ENCODE results near the gene PDLIM7.
"Not testable (repeated sequence)": the region's sequence is repeated elsewhere in the genome, so short reads cannot be mapped to it uniquely, and the experiment has no call there.

The PDLIM7 gene

GRCh38 chr5:177494346-177495195 is 2.8 kb downstream of the PDLIM7 start:
- no peak for DNase-seq (ENCODE audit: extremely low spot score, insufficient read length, low read depth)
- peak; percentile 38 for FAIRE-seq

GRCh38 chr5:177493795-177494345 is 3.5 kb downstream of the PDLIM7 start:
- FAIRE-seq (no peak), DNase-seq (ENCODE audit: extremely low spot score, insufficient read length, low read depth) (no peak)

- no peak for FAIRE-seq
- DNase-seq (ENCODE audit: extremely low spot score, insufficient read length, low read depth) = no peak
These were observed 4.6 kb downstream of the PDLIM7 start for GRCh38 chr5:177492841-177493240.

- DNase-seq (ENCODE audit: extremely low spot score, insufficient read length, low read depth) = no peak
These were observed 5.2 kb downstream of the PDLIM7 start for GRCh38 chr5:177491983-177492746.

GRCh38 chr5:177491429-177491945 is 5.9 kb downstream of the PDLIM7 start:
- no peak for DNase-seq (ENCODE audit: extremely low spot score, insufficient read length, low read depth)
- FAIRE-seq = no peak

More at GRCh38 chr5:177491983-177492746, 5.2 kb downstream of the PDLIM7 start:
- FAIRE-seq = no peak

GRCh38 chr5:177490992-177491391 is 6.4 kb downstream of the PDLIM7 start:
- DNase-seq (ENCODE audit: extremely low spot score, insufficient read length, low read depth) (no peak), FAIRE-seq (no peak)

- FAIRE-seq = no peak
- DNase-seq (ENCODE audit: extremely low spot score, insufficient read length, low read depth) = no peak
These were observed 7.0 kb downstream of the PDLIM7 start for GRCh38 chr5:177490311-177490991.

- FAIRE-seq (no peak), DNase-seq (ENCODE audit: extremely low spot score, insufficient read length, low read depth) (no peak)
These were observed 8.2 kb downstream of the PDLIM7 start for GRCh38 chr5:177489119-177489716.

- FAIRE-seq = no peak
- no peak for DNase-seq (ENCODE audit: extremely low spot score, insufficient read length, low read depth)
These were observed 9.4 kb downstream of the PDLIM7 start for GRCh38 chr5:177487975-177488374.

GRCh38 chr5:177487144-177487543 is 10.3 kb downstream of the PDLIM7 start:
- DNase-seq (ENCODE audit: extremely low spot score, insufficient read length, low read depth) (no peak), FAIRE-seq (no peak)

- FAIRE-seq = no peak
- DNase-seq (ENCODE audit: extremely low spot score, insufficient read length, low read depth) = no peak
These were observed 11.1 kb downstream of the PDLIM7 start for GRCh38 chr5:177486256-177486655.

- not testable (repeated sequence) for FAIRE-seq; DNase-seq (ENCODE audit: extremely low spot score, insufficient read length, low read depth)
These were observed 11.7 kb downstream of the PDLIM7 start for GRCh38 chr5:177485753-177486152.

- FAIRE-seq = no peak
- DNase-seq (ENCODE audit: extremely low spot score, insufficient read length, low read depth) = no peak
These were observed 12.4 kb downstream of the PDLIM7 start for GRCh38 chr5:177484902-177485549.

- FAIRE-seq = no peak
These were observed 13.2 kb downstream of the PDLIM7 start for GRCh38 chr5:177483994-177484901.

GRCh38 chr5:177483042-177483441 is 14.4 kb downstream of the PDLIM7 start:
- no peak for FAIRE-seq

More at GRCh38 chr5:177483994-177484901, 13.2 kb downstream of the PDLIM7 start:
- DNase-seq (ENCODE audit: extremely low spot score, insufficient read length, low read depth) = no peak

GRCh38 chr5:177482359-177482795 is 15.0 kb downstream of the PDLIM7 start:
- no peak for DNase-seq (ENCODE audit: extremely low spot score, insufficient read length, low read depth)
- FAIRE-seq = no peak

More at GRCh38 chr5:177483042-177483441, 14.4 kb downstream of the PDLIM7 start:
- DNase-seq (ENCODE audit: extremely low spot score, insufficient read length, low read depth) = no peak

- FAIRE-seq (no peak), DNase-seq (ENCODE audit: extremely low spot score, insufficient read length, low read depth) (no peak)
These were observed 17.6 kb downstream of the PDLIM7 start for GRCh38 chr5:177479774-177480173.
